Liver (tissue), 9 donors: ENCODE measurements around the gene IFNG. TPM values are rescaled to one million over a fixed set of nuclear protein-coding genes. Genes with fewer than 3 reads are reported as not detected.

Source experiments
- DNase-seq: peaks from one replicate; pipeline ENCODE4 v3.0.0-alpha.2; 2017; ENCODE audit warnings: low spot score
- H3K27ac ChIP-seq, 2 donors: one replicate each; pipeline ENCODE4 v1.7.0; 2013; ENCODE audit warnings: inconsistent platforms in 2 of 2, low read length in 2 of 2, control low read depth in 1 of 2, low read depth in 1 of 2, mild to moderate bottlenecking in 1 of 2
- H3K27me3 ChIP-seq, 4 donors: one replicate each; pipeline versions ENCODE4 v1.6.1 to v1.7.0; 2013; ENCODE audit warnings: low read length in 3 of 4, inconsistent platforms in 1 of 4, mild to moderate bottlenecking in 1 of 4, moderate library complexity in 1 of 4; ENCODE audit not compliant: control insufficient read depth in 4 of 4, insufficient read depth in 4 of 4
- H3K36me3 ChIP-seq, 4 donors: one replicate each; pipeline versions ENCODE4 v1.6.1 to v1.7.0; 2013; ENCODE audit warnings: low read length in 3 of 4, mild to moderate bottlenecking in 3 of 4, low read depth in 1 of 4, moderate library complexity in 1 of 4; ENCODE audit not compliant: control insufficient read depth in 4 of 4, insufficient read depth in 3 of 4
- H3K4me1 ChIP-seq, 4 donors: one replicate each; pipeline versions ENCODE4 v1.6.1 to v1.7.0; 2013; ENCODE audit warnings: low read length in 3 of 4, mild to moderate bottlenecking in 3 of 4, moderate library complexity in 1 of 4; ENCODE audit not compliant: control insufficient read depth in 4 of 4, insufficient read depth in 4 of 4
- H3K4me3 ChIP-seq, 3 donors: one replicate each; pipeline versions ENCODE4 v1.6.1 to v1.7.0; 2013; ENCODE audit warnings: low read length in 3 of 3, control low read depth in 1 of 3, low read depth in 1 of 3, mild to moderate bottlenecking in 1 of 3
- H3K9ac ChIP-seq, 2 donors: one replicate each; pipeline ENCODE4 v1.7.0; 2013; ENCODE audit warnings: low read length in 2 of 2, mild to moderate bottlenecking in 2 of 2, moderate library complexity in 2 of 2, control low read depth in 1 of 2, low read depth in 1 of 2
- H3K9me3 ChIP-seq, 4 donors: one replicate each; pipeline versions ENCODE4 v1.6.1 to v1.7.0; 2013; ENCODE audit warnings: low read length in 3 of 4; ENCODE audit not compliant: control insufficient read depth in 4 of 4
- ATF3 ChIP-seq: IDR thresholded peaks from 2 replicates; pipeline ENCODE4 v1.6.1; 2016; ENCODE audit warnings: antibody characterized with exemption
- CTCF ChIP-seq: fragments of 150-350 bp; IDR thresholded peaks from 2 replicates; pipeline ENCODE4 v1.5.1; 2017; ENCODE audit warnings: improper control_type of control experiment, low read depth, low read length; ENCODE audit not compliant: missing input control
- EGR1 ChIP-seq, 2 donors: IDR thresholded peaks; 2 replicates each; pipeline ENCODE4 v1.6.1; 2016 to 2018; ENCODE audit warnings: antibody characterized with exemption in 2 of 2, low read depth in 2 of 2
- FOXA1 ChIP-seq: IDR thresholded peaks from 2 replicates; pipeline ENCODE4 v1.6.1; 2016; ENCODE audit warnings: antibody characterized with exemption
- FOXA2 ChIP-seq: IDR thresholded peaks from 2 replicates; pipeline ENCODE4 v1.6.1; 2016; ENCODE audit warnings: antibody characterized with exemption
- GABPA ChIP-seq, 2 donors: IDR thresholded peaks in 1 of 2; conservative IDR thresholded peaks in 1 of 2; 2 replicates each; pipeline ENCODE4 v1.6.1; 2016; ENCODE audit warnings: antibody characterized with exemption in 2 of 2, mild to moderate bottlenecking in 1 of 2, moderate library complexity in 1 of 2
- HNF4A ChIP-seq, 2 donors: conservative IDR thresholded peaks; 2 replicates each; pipeline ENCODE4 v1.6.1; 2016; ENCODE audit warnings: antibody characterized with exemption in 2 of 2, mild to moderate bottlenecking in 2 of 2
- HNF4G ChIP-seq: IDR thresholded peaks from 2 replicates; pipeline ENCODE4 v1.6.1; 2016; ENCODE audit warnings: antibody characterized with exemption
- JUND ChIP-seq, 2 donors: IDR thresholded peaks; 2 replicates each; pipeline ENCODE4 v1.6.1; 2016; ENCODE audit warnings: antibody characterized with exemption in 2 of 2
- MAX ChIP-seq: IDR thresholded peaks from 2 replicates; pipeline ENCODE4 v1.6.1; 2016; ENCODE audit warnings: antibody characterized with exemption
- NR2F2 ChIP-seq: IDR thresholded peaks from 2 replicates; pipeline ENCODE4 v1.6.1; 2016; ENCODE audit warnings: antibody characterized with exemption
- RAD21 ChIP-seq, 2 donors: IDR thresholded peaks; 2 replicates each; pipeline ENCODE4 v1.6.1; 2016; ENCODE audit warnings: antibody characterized with exemption in 2 of 2, mild to moderate bottlenecking in 2 of 2
- REST ChIP-seq: IDR thresholded peaks from 2 replicates; pipeline ENCODE4 v1.6.1; 2016; ENCODE audit warnings: antibody characterized with exemption, mild to moderate bottlenecking
- RXRA ChIP-seq, 2 donors: IDR thresholded peaks; 2 replicates each; pipeline ENCODE4 v1.6.1; 2017 to 2018; ENCODE audit warnings: antibody characterized with exemption in 2 of 2, mild to moderate bottlenecking in 1 of 2
- SP1 ChIP-seq: IDR thresholded peaks from 2 replicates; pipeline ENCODE4 v1.6.1; 2018; ENCODE audit warnings: antibody characterized with exemption, mild to moderate bottlenecking
- TAF1 ChIP-seq: conservative IDR thresholded peaks from 2 replicates; pipeline ENCODE4 v1.6.1; 2016; ENCODE audit warnings: antibody characterized with exemption, mild to moderate bottlenecking
- YY1 ChIP-seq: IDR thresholded peaks from 2 replicates; pipeline ENCODE4 v1.6.1; 2016; ENCODE audit warnings: antibody characterized with exemption, mild to moderate bottlenecking
- ZBTB33 ChIP-seq: IDR thresholded peaks from 2 replicates; pipeline ENCODE4 v1.6.1; 2016; ENCODE audit warnings: antibody characterized with exemption
- WGBS: extraction: QIAGEN DNeasy Blood & Tissue Kit; methylation state at CpG from one replicate; pipeline ENCODE4 v1.1.7; 2013; 5-methylcytosine and 5-hydroxymethylcytosine counted together
- polyA plus RNA-seq, 2 donors: library from polyadenylated mRNA; stranded (reverse) in 1 of 2; unstranded in 1 of 2; fragments of 200-250 nt in 1 of 2; fragments of >200 nt in 1 of 2; fragmentation: Nextera tagmentation in 1 of 2; extraction: Ambion mirVana in 1 of 2; gene quantifications; one replicate each; pipeline versions ENCODE4 v1.2.1 to v1.2.3, GENCODE V29; 2013 to 2015
- total RNA-seq, 2 donors: library from RNA; depleted of rRNA; stranded (reverse); fragments of >200 nt; gene quantifications; one replicate each; pipeline ENCODE4 v1.2.3, GENCODE V29; 2014
- donor health status: healthy.
- donor health status: healthy.
- donor health status: healthy.
- donor health status: healthy.
- donor health status: healthy.

The IFNG gene
- total and polyA plus RNA-seq, 4 donors, result 0.08 TPM; not detected in 3

GRCh38 chr12:68106660-68107059, 52.9 kb downstream of the IFNG start:
- no peaks in the 10 kb centered on the region for H3K36me3 ChIP-seq
- H3K4me3 ChIP-seq, result no peak overlapping the region
- DNase-seq, result no peak
- H3K27me3 ChIP-seq, result no peaks in the 10 kb centered on the region
- 84% methylated on average over 1 of the region's 1 CpG for whole genome bisulfite sequencing
- H3K27ac ChIP-seq, result no peak overlapping the region
- H3K9me3 ChIP-seq, result no peaks in the 10 kb centered on the region
- H3K9ac ChIP-seq, result no peak overlapping the region
- no peaks in the 10 kb centered on the region for H3K4me1 ChIP-seq
- TF ChIP-seq RAD21 (IDR thresholded peaks at IDR 0.05) (no peak), NR2F2 (no peak), ZBTB33 (no peak), RXRA (IDR thresholded peaks at IDR 0.05) (no peak), FOXA1 (no peak), SP1 (no peak), HNF4A (conservative IDR thresholded peaks at IDR 0.05) (no peak), TAF1 (no peak), FOXA2 (no peak), ATF3 (no peak), GABPA (IDR thresholded peaks at IDR 0.05 in 1 of 2, conservative IDR thresholded peaks at IDR 0.05 in 1 of 2) (no peak), HNF4G (no peak), MAX (no peak), JUND (IDR thresholded peaks at IDR 0.05) (no peak), CTCF (no peak), EGR1 (IDR thresholded peaks at IDR 0.05; ENCODE audit: low read depth in 2 of 2) (no peak), YY1 (no peak), REST (no peak)
